Activated T-helper 1 cell treated with Interleukin-2 at 50 U/mL for 16 hours (primary cell): ENCODE data around the gene IDS.
A peak's percentile ranks its signal among the peaks of the same experiment; 100 is the strongest.
"Not testable (repeated sequence)": the region's sequence is repeated elsewhere in the genome, so short reads cannot be mapped to it uniquely, and the experiment has no call there.

ENCODE experiments used
- DNase-seq: peaks from one replicate; pipeline ENCODE4 v3.0.0-alpha.2; 2020; ENCODE audit warnings: low read depth

Gene IDS

GRCh38 chrX:149527705-149528104 lies 22.6 kb upstream of the IDS start:
- DNase-seq: no peak

GRCh38 chrX:149526318-149527033 lies 21.4 kb upstream of the IDS start:
- not testable (repeated sequence) for DNase-seq

- not testable (repeated sequence) for DNase-seq
These were observed 20.8 kb upstream of the IDS start for GRCh38 chrX:149525903-149526302.

GRCh38 chrX:149525389-149525788 lies 20.3 kb upstream of the IDS start:
- DNase-seq: peak; percentile 52

- no peak for DNase-seq
These were observed 17.8 kb upstream of the IDS start for GRCh38 chrX:149522916-149523315.

GRCh38 chrX:149521438-149521837 lies 16.3 kb upstream of the IDS start:
- DNase-seq: no peak

- DNase-seq: not testable (repeated sequence)
These were observed 15.7 kb upstream of the IDS start for GRCh38 chrX:149520636-149521277.

- no peak for DNase-seq
These were observed 13.1 kb upstream of the IDS start for GRCh38 chrX:149518236-149518635.

GRCh38 chrX:149517308-149517707 lies 12.2 kb upstream of the IDS start:
- DNase-seq: no peak

GRCh38 chrX:149516604-149517003 lies 11.5 kb upstream of the IDS start:
- DNase-seq: no peak

- no peak for DNase-seq
These were observed 11.0 kb upstream of the IDS start for GRCh38 chrX:149515954-149516602.

- DNase-seq: no peak
These were observed 8.8 kb upstream of the IDS start for GRCh38 chrX:149513825-149514428.

- no peak for DNase-seq
These were observed 7.2 kb upstream of the IDS start for GRCh38 chrX:149512225-149512885.

- no peak for DNase-seq
These were observed 6.0 kb upstream of the IDS start for GRCh38 chrX:149511081-149511480.

GRCh38 chrX:149510386-149510785 lies 5.3 kb upstream of the IDS start:
- DNase-seq: no peak

- no peak for DNase-seq
These were observed 3.4 kb upstream of the IDS start for GRCh38 chrX:149508467-149508866.

GRCh38 chrX:149506349-149506748 lies 1.2 kb upstream of the IDS start:
- no peak for DNase-seq

- no peak for DNase-seq
These were observed 565 bp upstream of the IDS start for GRCh38 chrX:149505671-149506070.

- peak; percentile 49 for DNase-seq
These were observed 736 bp downstream of the IDS start for GRCh38 chrX:149504226-149504914.

- DNase-seq: peak; percentile 36
These were observed 1.7 kb downstream of the IDS start for GRCh38 chrX:149503446-149503845.

GRCh38 chrX:149502923-149503322 lies 2.2 kb downstream of the IDS start:
- not testable (repeated sequence) for DNase-seq

- no peak for DNase-seq
These were observed 5.3 kb downstream of the IDS start for GRCh38 chrX:149499766-149500165.
